Sigmoid colon (tissue), 3 donors: ENCODE measurements around the gene POU2F3.

Experiments used
- CTCF ChIP-seq, 4 experiments: fragments of 450-650 bp in 3 of 4; fragments of 200-600 bp in 1 of 4; IDR thresholded peaks; one replicate each; pipeline ENCODE4 v1.5.1; 2016 to 2019; ENCODE audit warnings: antibody characterized with exemption in 4 of 4, mild to moderate bottlenecking in 3 of 4, moderate library complexity in 2 of 4
- POLR2A ChIP-seq, 2 donors: fragments of 450-650 bp; IDR thresholded peaks; one replicate each; pipeline ENCODE4 v1.6.1; 2016; ENCODE audit warnings: antibody characterized with exemption in 2 of 2, mild to moderate bottlenecking in 2 of 2, moderate library complexity in 2 of 2

- TF ChIP-seq CTCF (IDR thresholded peaks at IDR 0.05) (no peak), POLR2A (IDR thresholded peaks at IDR 0.05) (no peak)
Observed at GRCh38 chr11:120326845-120327281, 86.9 kb downstream of the POU2F3 start.
